GM10266 (cell line): Measurements from ENCODE around the gene NOD2.

Experiments used
- DNase-seq: peaks from one replicate; pipeline ENCODE4 v3.0.0; 2012; ENCODE audit errors: extremely low spot score
- TF ChIP-seq, protein P1 (sequence below): IDR thresholded peaks from 2 replicates; pipeline ENCODE4 v1.5.1; 2012; ENCODE audit warnings: mild to moderate bottlenecking, low read depth; ENCODE audit not compliant: control insufficient read depth, insufficient read depth; ENCODE audit errors: missing control alignments

Gene NOD2

DNA sequence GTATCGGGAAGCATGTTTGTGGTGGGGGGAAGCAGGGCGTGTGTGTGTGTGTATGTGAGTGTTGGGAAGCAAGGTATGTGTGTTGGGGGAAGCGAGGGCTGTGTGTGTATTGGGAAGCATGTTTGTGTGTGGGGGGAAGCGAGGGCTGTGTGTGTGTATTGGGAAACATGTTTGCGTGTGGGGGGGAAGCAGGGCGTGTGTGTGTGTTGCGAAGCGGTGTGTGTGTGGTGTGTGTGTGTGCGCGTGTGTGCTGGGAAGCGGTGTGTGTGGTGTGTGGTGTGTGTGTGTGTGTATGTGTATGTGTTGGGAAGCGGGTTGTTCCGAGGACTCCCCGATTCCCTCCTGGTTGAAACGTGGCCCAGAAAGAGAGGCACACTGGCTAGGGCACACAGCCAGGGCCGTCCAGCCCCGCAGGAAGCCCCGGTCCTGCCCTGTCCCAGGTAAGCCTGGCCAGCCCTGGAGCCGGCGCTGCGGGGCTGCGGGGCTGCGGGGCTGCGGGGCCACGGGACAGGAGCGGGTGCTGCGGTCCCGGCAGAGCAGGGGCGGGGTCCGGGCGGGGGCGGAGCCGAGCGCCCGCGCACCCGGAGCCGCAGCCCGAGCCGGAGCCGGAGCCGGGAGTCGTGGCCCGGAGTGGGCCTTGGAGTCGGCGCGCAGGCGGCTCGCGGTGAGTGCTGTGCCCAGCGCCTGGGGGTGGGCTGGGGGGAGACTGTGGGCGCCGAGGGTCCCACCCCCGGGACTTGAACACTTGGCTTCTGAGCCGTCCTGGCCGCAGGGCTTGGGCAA, at the start of gene NOD2:
NOD2 (plus strand) TSS at position 608 of the 783 bp plus-strand sequence. CDS start 5,890 bp downstream, outside the sequence.
- TF ChIP-seq, protein P1, sequence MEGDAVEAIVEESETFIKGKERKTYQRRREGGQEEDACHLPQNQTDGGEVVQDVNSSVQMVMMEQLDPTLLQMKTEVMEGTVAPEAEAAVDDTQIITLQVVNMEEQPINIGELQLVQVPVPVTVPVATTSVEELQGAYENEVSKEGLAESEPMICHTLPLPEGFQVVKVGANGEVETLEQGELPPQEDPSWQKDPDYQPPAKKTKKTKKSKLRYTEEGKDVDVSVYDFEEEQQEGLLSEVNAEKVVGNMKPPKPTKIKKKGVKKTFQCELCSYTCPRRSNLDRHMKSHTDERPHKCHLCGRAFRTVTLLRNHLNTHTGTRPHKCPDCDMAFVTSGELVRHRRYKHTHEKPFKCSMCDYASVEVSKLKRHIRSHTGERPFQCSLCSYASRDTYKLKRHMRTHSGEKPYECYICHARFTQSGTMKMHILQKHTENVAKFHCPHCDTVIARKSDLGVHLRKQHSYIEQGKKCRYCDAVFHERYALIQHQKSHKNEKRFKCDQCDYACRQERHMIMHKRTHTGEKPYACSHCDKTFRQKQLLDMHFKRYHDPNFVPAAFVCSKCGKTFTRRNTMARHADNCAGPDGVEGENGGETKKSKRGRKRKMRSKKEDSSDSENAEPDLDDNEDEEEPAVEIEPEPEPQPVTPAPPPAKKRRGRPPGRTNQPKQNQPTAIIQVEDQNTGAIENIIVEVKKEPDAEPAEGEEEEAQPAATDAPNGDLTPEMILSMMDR = no peak
- DNase-seq = peak; percentile 74

DNA sequence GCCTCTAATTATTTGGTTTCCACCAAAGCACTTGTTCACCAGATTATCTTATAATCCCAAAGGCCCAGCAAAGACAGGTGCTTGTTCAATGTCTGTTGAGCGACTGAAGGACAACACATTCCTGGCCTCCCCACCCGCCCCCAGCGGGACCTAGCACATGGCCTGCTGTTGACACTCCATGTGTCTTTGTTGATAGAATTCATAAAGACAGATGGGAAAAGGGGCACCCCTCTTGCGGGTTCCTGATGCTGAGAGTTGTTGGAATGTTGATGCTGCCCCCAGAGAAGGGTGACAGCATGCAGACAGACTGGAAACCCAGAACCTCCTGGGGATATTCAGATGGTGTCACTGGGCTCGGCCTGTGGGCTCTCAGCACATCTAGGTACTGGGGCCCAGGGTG, 49.2 kb upstream of the NOD2 start:
- TF ChIP-seq, protein P1 = no peak
- no peak for DNase-seq

- TF ChIP-seq, protein P1 = peak; percentile 55
- DNase-seq = peak; percentile 63
These were observed 48.7 kb upstream of the NOD2 start for GRCh38 chr16:50644729-50645128.

DNA sequence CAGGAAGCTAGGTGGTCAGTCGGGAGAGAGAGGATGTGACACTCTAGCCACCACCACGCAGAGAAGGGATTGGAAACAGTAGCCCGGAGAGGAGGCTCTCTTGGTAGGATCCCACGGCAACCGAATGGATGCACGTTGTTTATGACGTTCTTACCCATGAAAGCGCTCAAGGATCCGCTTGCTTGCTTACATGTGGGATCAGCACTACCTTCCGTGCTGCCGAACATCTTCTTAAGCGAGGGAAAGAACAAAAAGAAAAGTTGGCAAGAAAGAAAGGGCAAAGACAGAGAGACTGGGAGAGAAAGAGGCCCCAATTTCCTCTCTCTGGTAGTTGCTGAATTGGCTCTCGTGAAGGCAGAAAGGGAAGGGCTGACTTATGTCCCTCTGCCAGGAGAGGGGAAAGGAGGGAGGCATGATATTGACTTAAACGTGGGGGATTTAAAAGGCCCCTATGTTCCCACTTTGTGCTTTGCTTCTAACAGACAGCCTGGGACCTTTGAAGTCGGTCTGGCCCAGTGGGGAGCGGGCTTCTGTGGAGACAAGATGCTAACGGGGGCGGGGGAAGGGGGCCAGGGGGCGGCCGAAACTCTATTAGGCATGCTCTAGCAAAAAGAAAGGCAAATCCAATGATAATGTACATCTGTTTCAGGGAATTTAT, 47.7 kb upstream of the NOD2 start:
- TF ChIP-seq, protein P1 = no peak
- no peak for DNase-seq

DNA sequence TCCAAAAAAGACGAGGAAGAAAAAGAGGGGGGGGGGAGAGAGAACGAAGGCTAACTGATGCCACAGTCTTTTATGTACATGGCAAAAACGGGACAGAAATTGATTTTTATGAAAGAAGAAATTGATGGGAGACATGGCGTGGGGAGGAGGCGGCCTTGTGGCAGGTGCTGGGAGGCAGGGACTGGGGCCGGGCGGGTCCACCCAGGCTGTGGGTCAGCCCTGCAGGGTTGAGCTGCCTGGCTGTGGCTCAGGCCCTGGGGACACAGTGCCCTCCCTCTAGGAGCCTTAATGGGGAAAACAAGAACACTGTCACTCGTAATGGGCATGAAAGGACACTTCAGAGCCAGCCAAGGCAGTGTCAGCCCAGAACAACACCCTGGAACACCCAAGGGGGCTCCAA, 47.1 kb upstream of the NOD2 start:
- no peak for DNase-seq
- TF ChIP-seq, protein P1 = no peak

GRCh38 chr16:50651835-50652438, 41.5 kb upstream of the NOD2 start:
- no peak for DNase-seq
- TF ChIP-seq, protein P1 = no peak
